HG03095 (cell line): ENCODE data around the gene M6PR.
"Not testable (repeated sequence)": the region's sequence is repeated elsewhere in the genome, so short reads cannot be mapped to it uniquely, and the experiment has no call there.

ENCODE experiments used
- ATAC-seq: cut with Tn5 transposase; IDR thresholded peaks from one replicate; pipeline ENCODE4 v1.9.1; 2021; ENCODE audit warnings: moderate library complexity; ENCODE audit not compliant: unreplicated experiment

The M6PR gene

GRCh38 chr12:8951744-8952143, 2.3 kb upstream of the M6PR start:
- no peak for ATAC-seq

GRCh38 chr12:8950702-8951478, 1.4 kb upstream of the M6PR start:
- ATAC-seq = no peak

- ATAC-seq = peak; percentile 12
Measured at GRCh38 chr12:8950221-8950527, 729 bp upstream of the M6PR start.

- no peak for ATAC-seq
Measured at GRCh38 chr12:8948701-8949341, 624 bp downstream of the M6PR start.

GRCh38 chr12:8947737-8948136, 1.7 kb downstream of the M6PR start:
- ATAC-seq = no peak

- no peak for ATAC-seq
Measured at GRCh38 chr12:8946733-8947132, 2.7 kb downstream of the M6PR start.

GRCh38 chr12:8943565-8944186, 5.8 kb downstream of the M6PR start:
- ATAC-seq = no peak

- no peak for ATAC-seq
Measured at GRCh38 chr12:8941691-8942478, 7.6 kb downstream of the M6PR start.

- ATAC-seq = not testable (repeated sequence)
Measured at GRCh38 chr12:8937842-8938442, 11.5 kb downstream of the M6PR start.

- no peak for ATAC-seq
Measured at GRCh38 chr12:8936735-8937134, 12.7 kb downstream of the M6PR start.

GRCh38 chr12:8934080-8934479, 15.4 kb downstream of the M6PR start:
- not testable (repeated sequence) for ATAC-seq

GRCh38 chr12:8932464-8932863, 17.0 kb downstream of the M6PR start:
- not testable (repeated sequence) for ATAC-seq

- not testable (repeated sequence) for ATAC-seq
Measured at GRCh38 chr12:8930655-8931323, 18.7 kb downstream of the M6PR start.

- ATAC-seq = no peak
Measured at GRCh38 chr12:8922544-8922943, 26.9 kb downstream of the M6PR start.

- not testable (repeated sequence) for ATAC-seq
Measured at GRCh38 chr12:8919643-8920042, 29.8 kb downstream of the M6PR start.

GRCh38 chr12:8917751-8918150, 31.7 kb downstream of the M6PR start:
- ATAC-seq = no peak

- ATAC-seq = no peak
Measured at GRCh38 chr12:8917031-8917430, 32.4 kb downstream of the M6PR start.

GRCh38 chr12:8916154-8916553, 33.3 kb downstream of the M6PR start:
- ATAC-seq = no peak

GRCh38 chr12:8914716-8915526, 34.5 kb downstream of the M6PR start:
- peak; percentile 57 for ATAC-seq
